NB4 (cell line): ENCODE data around the gene AGPAT3.

ENCODE experiments used
- DNase-seq: peaks from one replicate; pipeline ENCODE4 v3.0.0; 2010; ENCODE audit warnings: low read depth
- H3K4me3 ChIP-seq: one replicate; pipeline ENCODE4 v1.5.1; 2011; ENCODE audit warnings: mild to moderate bottlenecking, low read depth, low read length, moderate library complexity
- CTCF ChIP-seq: IDR thresholded peaks from one replicate; pipeline ENCODE4 v1.5.1; 2012; ENCODE audit warnings: low read depth, low read length
- MYC ChIP-seq: IDR thresholded peaks from 2 replicates; pipeline ENCODE4 v1.6.1; 2011; ENCODE audit warnings: low read depth, low read length
- POLR2A ChIP-seq: IDR thresholded peaks from 2 replicates; pipeline ENCODE4 v1.6.1; 2011; ENCODE audit warnings: mild to moderate bottlenecking; ENCODE audit not compliant: insufficient read length; ENCODE audit errors: extremely low read depth
- TF ChIP-seq, protein P1 (sequence below): IDR thresholded peaks from 2 replicates; pipeline ENCODE4 v1.6.1; 2011; ENCODE audit warnings: low read depth, low read length

Gene AGPAT3

DNA sequence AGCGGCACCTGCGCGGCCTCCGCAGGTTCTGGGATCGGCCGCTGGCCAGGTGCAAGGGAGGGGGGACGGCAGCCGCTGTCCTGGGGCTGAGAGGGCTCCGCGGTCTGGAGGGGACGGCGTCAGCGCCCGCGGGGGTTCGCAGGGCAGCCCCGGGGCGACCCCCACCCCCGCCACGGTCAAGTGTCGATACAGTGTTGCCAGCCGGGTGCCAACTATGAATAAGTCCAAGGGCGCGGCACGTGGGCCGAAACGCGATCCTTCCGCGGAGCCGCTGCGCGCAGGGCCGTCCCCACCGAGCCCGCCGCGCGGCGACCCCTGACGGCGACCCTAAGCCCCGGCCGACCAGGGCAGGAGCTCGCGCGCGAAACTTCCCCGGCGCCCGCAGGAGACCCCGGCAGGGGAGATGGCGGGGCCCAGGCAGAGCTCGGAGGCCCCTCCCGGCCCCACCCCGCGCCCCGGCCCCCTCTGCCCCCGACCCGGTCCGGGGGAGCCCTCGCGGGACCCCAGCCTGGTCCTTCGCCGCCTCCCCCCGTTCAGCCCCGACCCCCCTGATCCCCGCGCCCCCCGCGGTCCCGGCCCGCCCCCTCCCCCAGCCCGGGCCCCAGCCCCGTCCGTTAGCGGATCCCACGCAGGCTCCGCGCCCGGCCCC lies 586 bp upstream of the AGPAT3 start:
- peak; percentile 53 for DNase-seq
- no peak for TF ChIP-seq CTCF
- peak; percentile 55 for TF ChIP-seq MYC
- TF ChIP-seq, protein P1, sequence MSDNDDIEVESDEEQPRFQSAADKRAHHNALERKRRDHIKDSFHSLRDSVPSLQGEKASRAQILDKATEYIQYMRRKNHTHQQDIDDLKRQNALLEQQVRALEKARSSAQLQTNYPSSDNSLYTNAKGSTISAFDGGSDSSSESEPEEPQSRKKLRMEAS = peak; percentile 58
- H3K4me3 ChIP-seq = peak overlapping the region; percentile 25

- TF ChIP-seq CTCF (no peak), POLR2A (no peak), MYC (no peak)
- TF ChIP-seq, protein P1 = no peak
- peak; percentile 54 for DNase-seq
- peak overlapping the region; percentile 66 for H3K4me3 ChIP-seq
Measured at GRCh38 chr21:43865540-43866259, 677 bp downstream of the AGPAT3 start.

GRCh38 chr21:43866260-43866629 lies 1.2 kb downstream of the AGPAT3 start:
- peak overlapping the region; percentile 66 for H3K4me3 ChIP-seq
- peak; percentile 52 for DNase-seq
- TF ChIP-seq POLR2A = no peak
- no peak for TF ChIP-seq MYC
- TF ChIP-seq CTCF = no peak
- TF ChIP-seq, protein P1 = no peak

DNA sequence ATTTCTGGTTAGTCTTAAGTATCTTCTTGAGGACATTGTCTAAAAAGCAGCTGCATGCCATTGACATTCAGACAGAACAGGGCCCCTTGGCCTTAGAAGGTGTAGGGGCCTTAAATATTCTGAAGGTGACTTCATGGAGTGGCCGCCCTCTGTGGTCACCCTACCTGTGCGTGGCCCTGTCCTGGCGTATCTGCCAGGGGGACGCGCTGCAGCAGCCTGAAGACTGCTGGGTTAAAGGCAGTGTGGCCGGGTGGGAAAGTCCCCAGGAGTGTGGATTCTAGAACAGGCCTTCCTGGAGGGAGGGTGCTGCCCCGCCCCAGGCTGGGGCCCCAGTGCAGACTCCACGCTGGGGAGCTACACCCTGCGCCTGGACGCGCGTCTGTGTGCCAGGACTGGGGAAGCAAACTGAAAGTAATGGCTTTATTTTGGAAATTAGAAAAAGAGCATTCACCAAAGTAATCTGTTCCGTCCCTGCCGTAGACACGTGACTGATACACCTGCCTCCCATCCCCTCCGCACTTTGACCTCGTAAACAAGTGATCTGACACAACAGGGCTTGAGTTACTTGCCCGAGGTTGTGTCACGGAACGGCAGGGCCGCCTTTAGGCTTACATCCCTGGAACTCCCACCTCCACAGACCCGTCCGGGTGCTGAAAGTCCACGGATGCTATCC lies 1.8 kb downstream of the AGPAT3 start:
- H3K4me3 ChIP-seq = peak overlapping the region; percentile 66
- no peak for TF ChIP-seq MYC
- no peak for TF ChIP-seq POLR2A
- no peak for TF ChIP-seq CTCF
- TF ChIP-seq, protein P1 = no peak
- DNase-seq = no peak

- H3K4me3 ChIP-seq = no peak overlapping the region
- TF ChIP-seq, protein P1 = no peak
- TF ChIP-seq MYC (no peak), CTCF (no peak), POLR2A (no peak)
- DNase-seq = no peak
Measured at GRCh38 chr21:43867332-43867703, 2.3 kb downstream of the AGPAT3 start.
